ENCODE data around the gene DHX8.
"Not testable (repeated sequence)": the region's sequence is repeated elsewhere in the genome, so short reads cannot be mapped to it uniquely, and the experiment has no call there.

The DHX8 gene

GRCh38 chr17:43490621-43491020 is 6.8 kb downstream of the DHX8 start:
- no peak overlapping the region for H3K4me3 ChIP-seq (replicated peaks in 1 of 2; ENCODE audit: low read depth in 2 of 2, low read length in 2 of 2)
- TF ChIP-seq, protein P1, sequence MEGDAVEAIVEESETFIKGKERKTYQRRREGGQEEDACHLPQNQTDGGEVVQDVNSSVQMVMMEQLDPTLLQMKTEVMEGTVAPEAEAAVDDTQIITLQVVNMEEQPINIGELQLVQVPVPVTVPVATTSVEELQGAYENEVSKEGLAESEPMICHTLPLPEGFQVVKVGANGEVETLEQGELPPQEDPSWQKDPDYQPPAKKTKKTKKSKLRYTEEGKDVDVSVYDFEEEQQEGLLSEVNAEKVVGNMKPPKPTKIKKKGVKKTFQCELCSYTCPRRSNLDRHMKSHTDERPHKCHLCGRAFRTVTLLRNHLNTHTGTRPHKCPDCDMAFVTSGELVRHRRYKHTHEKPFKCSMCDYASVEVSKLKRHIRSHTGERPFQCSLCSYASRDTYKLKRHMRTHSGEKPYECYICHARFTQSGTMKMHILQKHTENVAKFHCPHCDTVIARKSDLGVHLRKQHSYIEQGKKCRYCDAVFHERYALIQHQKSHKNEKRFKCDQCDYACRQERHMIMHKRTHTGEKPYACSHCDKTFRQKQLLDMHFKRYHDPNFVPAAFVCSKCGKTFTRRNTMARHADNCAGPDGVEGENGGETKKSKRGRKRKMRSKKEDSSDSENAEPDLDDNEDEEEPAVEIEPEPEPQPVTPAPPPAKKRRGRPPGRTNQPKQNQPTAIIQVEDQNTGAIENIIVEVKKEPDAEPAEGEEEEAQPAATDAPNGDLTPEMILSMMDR (IDR thresholded peaks at IDR 0.05; ENCODE audit: low read depth, low read length), result no peak
- no peak for DNase-seq (ENCODE audit: low read depth in 2 of 2)

GRCh38 chr17:43509440-43509839 is 25.7 kb downstream of the DHX8 start:
- not testable (repeated sequence) for H3K4me3 ChIP-seq (replicated peaks in 1 of 2; ENCODE audit: low read depth in 2 of 2, low read length in 2 of 2); DNase-seq (ENCODE audit: low read depth in 2 of 2)

DNA sequence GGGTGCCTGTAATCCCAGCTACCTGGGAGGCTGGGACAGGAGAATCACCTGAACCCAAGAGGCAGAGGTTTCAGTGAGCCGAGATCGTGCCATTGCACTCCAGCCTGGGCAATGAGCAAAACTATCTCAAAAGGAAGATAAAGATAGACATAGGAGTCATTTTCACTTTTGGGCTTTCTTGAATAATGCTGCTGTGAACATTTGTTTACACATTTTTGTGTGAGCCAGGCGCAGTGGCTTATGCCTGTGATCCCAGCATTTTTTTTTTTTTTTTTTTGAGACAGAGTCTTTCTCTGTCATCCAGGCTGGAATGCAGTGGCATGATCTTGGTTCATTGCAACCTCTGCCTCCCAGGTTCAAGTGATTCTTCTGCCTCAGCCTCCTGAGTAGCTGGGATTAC is 27.4 kb downstream of the DHX8 start:
- DNase-seq (ENCODE audit: low read depth in 2 of 2); H3K4me3 ChIP-seq (replicated peaks in 1 of 2; ENCODE audit: low read depth in 2 of 2, low read length in 2 of 2): not testable (repeated sequence)

DNA sequence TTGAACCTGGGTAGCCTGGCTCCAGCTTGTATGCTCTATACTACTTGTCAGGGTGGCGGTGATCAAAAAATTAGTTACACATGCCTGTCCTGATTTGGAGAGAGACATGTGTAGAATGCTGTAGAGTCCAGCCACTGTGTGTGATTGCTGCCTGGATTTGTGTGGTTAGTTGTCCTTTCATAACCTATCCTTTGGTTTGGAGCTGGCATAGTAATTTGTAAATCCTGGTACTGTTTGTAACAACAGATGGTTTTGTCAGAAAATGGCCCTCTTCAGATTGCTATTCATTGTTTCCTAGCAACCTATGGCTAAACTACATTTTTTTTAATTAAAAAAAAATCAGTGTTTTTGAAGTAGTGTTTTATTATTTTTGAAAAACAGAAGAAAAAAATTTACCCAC is 31.9 kb downstream of the DHX8 start:
- TF ChIP-seq, protein P1 (IDR thresholded peaks at IDR 0.05; ENCODE audit: low read depth, low read length), result no peak
- DNase-seq (ENCODE audit: low read depth in 2 of 2), result peak in 1 of 2 donors; percentile 43
- H3K4me3 ChIP-seq (replicated peaks in 1 of 2; ENCODE audit: low read depth in 2 of 2, low read length in 2 of 2), result no peak overlapping the region

DNA sequence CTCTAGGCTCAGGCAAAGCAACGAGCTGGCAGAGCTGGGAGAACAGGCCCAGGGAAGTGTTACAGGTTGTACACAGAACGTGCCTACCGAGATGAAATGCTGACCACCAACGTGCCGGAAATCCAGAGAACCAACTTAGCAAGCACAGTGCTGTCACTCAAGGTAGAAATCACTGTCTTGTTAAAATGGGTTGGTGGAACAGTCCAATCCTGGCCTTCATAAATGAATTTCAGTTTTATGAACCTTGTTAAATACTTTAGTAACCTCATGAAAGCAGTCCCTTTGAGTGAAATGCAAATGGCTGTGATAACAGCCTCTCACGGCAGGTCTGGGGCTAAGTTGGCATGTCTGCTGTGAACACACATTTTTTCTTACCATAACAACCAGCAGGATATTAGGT is 33.4 kb downstream of the DHX8 start:
- TF ChIP-seq, protein P1 (IDR thresholded peaks at IDR 0.05; ENCODE audit: low read depth, low read length), result no peak
- DNase-seq (ENCODE audit: low read depth in 2 of 2), result peak in 1 of 2 donors; percentile 25
- no peak overlapping the region for H3K4me3 ChIP-seq (replicated peaks in 1 of 2; ENCODE audit: low read depth in 2 of 2, low read length in 2 of 2)

GRCh38 chr17:43517615-43518386 is 34.0 kb downstream of the DHX8 start:
- DNase-seq (ENCODE audit: low read depth in 2 of 2), result peak; percentile 68 to 83
- H3K4me3 ChIP-seq (replicated peaks in 1 of 2; ENCODE audit: low read depth in 2 of 2, low read length in 2 of 2), result no peak overlapping the region
- TF ChIP-seq, protein P1 (IDR thresholded peaks at IDR 0.05; ENCODE audit: low read depth, low read length), result no peak

- H3K4me3 ChIP-seq (replicated peaks in 1 of 2; ENCODE audit: low read depth in 2 of 2, low read length in 2 of 2), result no peak overlapping the region
- TF ChIP-seq, protein P1 (IDR thresholded peaks at IDR 0.05; ENCODE audit: low read depth, low read length), result no peak
- DNase-seq (ENCODE audit: low read depth in 2 of 2), result no peak
These were observed 37.6 kb downstream of the DHX8 start for GRCh38 chr17:43521389-43521788.

Data from cardiac fibroblast (primary cell).